Activated CD4-positive, CD25-positive, alpha-beta regulatory T cell treated with anti-CD3 and anti-CD28 coated beads, Interleukin-2, amount 50 U/mL, for 16 hours (primary cell): Measurements from ENCODE around the gene ARHGAP11A.

Experiments
- DNase-seq: peaks from one replicate; pipeline ENCODE4 v3.0.0-alpha.2; 2020; ENCODE audit warnings: low read depth, low spot score

ARHGAP11A gene

DNA sequence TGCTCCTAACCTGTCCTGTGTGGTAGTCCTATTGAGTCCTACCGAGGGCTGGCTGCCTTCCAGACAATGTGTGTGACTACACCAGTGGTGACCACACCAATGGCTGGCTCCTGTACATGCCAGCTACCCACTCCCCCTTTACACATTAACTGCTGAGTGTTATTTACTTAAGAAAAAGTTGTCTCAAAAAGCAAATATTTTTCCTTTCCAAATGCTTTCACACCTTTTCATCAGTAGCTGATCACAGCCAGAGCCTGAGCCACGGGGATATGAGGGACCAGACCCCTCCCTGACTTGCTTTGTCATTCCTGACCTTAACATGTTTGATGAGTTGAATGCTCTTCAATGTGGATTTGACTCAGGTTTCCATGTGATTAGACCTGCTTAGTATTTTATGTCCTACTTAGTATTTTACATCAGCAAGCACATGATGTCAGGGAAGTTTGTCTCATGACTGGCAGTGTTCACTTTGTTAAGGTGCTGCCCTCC, 72.9 kb downstream of the ARHGAP11A start:
- DNase-seq = no peak
